GM18498 (cell line): ENCODE data around the gene LAPTM4A.
"Not testable (repeated sequence)": the region's sequence is repeated elsewhere in the genome, so short reads cannot be mapped to it uniquely, and the experiment has no call there.

Source experiments
- ATAC-seq: cut with Tn5 transposase; IDR thresholded peaks from one replicate; pipeline ENCODE4 v1.9.1; 2021; ENCODE audit warnings: mild to moderate bottlenecking, moderate library complexity; ENCODE audit not compliant: unreplicated experiment

Gene LAPTM4A

DNA sequence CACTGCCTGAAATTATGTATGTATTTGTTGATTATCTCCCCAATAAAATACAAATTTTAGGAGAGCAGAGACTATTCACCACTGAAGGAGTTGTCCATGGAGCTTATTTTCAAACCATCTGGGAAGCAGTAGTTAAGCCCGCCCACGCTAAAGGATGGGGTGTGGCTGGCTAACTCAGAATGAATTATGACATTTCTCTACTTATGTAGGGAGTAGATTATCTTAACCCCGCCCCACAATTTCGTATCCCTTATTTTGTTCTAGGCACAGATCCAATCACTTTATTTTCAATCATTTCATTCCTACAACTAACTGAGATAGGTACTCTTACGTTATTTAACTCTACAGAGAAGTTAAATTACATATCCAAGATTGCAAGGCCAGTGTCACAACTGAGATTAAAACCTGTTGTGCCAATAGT lies 1.4 kb upstream of the LAPTM4A start:
- ATAC-seq = no peak

DNA sequence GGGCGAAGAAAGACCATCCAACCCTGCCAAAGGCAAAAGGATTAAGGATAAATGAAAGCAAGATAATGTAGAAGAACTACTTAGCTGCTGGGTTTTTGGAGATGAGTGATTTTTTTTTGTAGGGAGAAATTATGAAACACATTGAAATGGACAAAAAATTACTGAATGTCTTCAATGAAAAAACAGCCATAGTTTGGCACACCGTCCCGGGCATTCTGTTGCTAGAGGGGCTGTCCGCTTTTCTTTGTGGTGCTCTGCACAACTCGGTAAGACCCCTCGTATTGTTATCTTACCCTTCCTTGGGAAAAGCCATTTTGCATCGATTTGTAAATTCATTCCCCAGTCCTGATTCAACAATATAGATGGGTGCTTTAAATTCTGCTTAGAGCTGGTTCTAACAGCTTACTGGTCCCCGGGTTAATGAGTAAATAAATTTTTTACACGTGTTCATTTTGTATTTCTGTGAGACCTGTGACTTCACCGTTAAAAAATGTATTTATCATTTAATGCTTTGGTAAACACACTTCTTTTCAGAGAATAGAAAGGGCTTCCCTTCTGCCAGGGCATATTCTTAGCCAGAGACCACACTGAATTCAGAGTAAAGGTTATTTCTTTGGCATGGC lies 912 bp upstream of the LAPTM4A start:
- no peak for ATAC-seq

- peak; percentile 28 for ATAC-seq
Measured at GRCh38 chr2:20050646-20051531, 539 bp downstream of the LAPTM4A start.

- peak; percentile 34 for ATAC-seq
Measured at GRCh38 chr2:20050104-20050645, 1.3 kb downstream of the LAPTM4A start.

DNA sequence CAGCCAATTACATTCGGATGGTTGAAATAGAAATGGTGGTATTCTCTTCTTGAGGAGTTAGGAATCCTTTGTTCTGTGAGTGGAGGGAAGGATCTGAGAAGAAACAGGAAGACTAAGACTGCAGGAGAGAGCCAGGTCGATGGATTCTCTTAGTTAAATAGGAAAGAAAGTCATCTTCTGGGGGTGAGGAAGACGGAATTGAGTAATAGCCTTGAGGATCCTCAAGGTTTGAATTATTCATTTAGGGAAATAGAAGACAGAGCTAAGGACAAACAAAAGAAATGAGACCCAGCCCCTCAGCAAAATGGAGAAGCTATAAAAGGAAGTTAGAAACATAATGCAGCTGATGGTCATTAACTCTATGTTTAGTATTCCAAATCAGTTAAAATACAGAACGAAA lies 1.8 kb downstream of the LAPTM4A start:
- no peak for ATAC-seq

DNA sequence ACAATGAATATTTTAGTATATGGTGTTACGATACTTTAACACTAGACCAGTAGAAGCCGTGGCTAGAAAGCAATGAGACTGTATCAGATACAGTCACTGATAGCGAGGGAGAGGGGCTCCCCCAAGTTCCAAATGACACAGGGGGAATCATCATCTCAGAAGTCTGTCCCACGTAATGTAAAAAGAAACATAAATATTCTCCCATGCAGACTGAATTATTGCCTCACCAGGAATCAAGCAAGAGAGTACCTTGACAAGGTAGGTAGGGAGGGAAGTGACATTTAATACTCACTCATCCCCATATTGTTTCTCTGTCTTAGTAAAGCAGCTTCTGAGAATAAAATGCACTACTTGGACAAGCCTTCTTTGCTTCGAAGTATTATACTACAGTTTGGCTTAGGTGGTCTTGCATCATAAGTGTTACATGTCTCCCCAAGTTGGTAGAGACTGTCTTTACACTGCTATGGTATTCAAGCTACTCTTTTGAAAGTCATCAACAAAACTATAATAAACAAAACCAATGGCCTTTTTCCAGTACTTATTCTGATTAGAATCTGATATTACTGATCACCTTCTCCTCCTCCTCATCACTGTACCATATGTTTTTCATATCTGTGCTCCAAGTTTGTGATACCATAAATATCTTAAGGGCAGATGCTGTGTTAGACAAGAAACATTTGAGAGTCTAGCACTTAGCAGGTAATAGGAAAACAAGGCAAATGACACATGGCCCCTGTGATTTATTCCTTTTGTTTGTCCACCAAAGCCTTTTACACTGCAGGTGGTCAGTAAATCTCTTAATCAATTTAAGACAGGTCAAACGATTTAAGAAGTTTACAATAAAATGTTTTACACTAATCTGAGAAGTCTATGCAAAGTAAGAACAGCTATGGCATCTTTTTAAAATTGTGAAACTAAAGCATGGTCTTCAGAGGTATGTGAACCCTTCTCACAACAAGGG lies 2.7 kb downstream of the LAPTM4A start:
- ATAC-seq = no peak

DNA sequence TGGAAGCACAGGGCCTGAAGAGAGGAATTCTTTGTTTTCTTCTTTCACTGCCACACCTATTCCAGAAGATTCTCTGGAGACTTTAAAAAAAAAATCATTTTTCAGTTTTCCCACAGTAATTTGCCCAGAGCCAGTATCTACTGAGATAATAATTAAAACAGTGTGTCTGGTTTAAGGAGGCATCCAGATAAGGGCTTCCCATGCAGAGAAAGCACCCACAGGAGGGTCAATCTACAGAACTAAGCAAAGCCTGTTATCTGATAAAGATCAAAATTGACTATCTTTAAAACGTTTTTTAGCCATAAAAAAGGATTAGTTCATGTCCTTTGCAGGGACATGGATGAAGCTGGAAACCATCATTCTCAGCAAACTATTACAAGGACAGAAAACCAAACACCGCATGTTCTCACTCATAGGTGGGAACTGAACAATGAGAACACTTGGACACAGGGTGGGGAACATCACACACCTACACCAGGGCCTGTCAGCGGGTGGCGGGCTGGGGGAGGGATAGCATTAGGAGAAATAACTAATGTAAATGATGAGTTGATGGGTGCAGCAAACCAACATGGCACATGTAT lies 5.6 kb downstream of the LAPTM4A start:
- ATAC-seq = not testable (repeated sequence)

GRCh38 chr2:20044778-20045177 lies 6.7 kb downstream of the LAPTM4A start:
- ATAC-seq = no peak

- no peak for ATAC-seq
Measured at GRCh38 chr2:20042531-20042930, 8.9 kb downstream of the LAPTM4A start.

- ATAC-seq = no peak
Measured at GRCh38 chr2:20040489-20041172, 10.8 kb downstream of the LAPTM4A start.

DNA sequence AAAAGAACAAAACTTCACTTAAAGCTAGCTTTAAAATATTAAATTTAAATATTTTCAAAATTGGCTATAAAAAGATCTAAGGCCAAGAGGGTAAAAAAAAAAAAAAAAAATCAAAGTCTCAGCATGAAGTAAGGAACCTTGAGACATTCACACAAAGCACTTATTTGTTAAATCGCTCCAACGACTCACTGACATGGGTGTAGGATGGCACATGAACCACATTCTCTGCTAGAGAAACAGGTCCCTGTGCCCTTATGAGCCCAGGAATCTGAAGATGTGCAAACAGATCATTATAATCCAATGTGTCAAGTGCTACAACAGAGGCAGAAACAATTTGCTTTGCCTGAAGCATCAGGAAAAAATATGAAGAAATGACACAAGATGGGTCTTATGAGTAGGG lies 13.8 kb downstream of the LAPTM4A start:
- ATAC-seq = no peak

DNA sequence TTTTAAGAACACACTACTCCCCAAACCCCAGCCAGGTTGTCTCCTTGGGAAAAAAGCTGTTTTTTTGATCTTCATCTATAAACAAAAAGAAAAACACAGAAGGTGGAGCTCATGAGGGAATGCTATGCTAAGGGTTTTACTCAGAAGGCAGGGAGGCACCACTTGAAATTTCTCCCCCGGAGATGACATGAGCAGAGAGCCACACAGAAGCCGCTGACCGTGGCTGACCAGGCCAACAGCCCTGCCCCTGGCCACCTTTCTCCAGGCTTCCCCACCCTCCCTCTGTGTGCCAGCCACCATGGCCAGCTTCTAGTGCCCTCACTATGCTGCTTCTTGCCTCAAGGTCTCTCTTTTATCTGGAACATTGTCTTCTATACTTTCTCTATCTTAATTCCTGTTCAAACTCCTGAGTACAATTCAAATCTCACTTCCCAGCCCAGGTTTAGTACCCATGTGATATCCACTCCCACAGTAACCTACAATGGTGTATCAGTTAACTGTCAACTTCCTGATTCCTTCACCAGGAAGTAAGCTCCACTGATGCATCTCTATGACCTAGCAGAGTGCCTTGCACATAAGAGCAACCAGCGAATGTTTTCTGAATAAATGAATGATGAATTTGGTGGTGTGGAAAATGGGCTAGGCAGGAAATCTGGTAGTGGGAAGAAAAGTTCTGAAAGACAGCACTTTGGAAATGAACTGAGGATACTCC lies 15.3 kb downstream of the LAPTM4A start:
- no peak for ATAC-seq

GRCh38 chr2:20034821-20035220 lies 16.6 kb downstream of the LAPTM4A start:
- no peak for ATAC-seq

DNA sequence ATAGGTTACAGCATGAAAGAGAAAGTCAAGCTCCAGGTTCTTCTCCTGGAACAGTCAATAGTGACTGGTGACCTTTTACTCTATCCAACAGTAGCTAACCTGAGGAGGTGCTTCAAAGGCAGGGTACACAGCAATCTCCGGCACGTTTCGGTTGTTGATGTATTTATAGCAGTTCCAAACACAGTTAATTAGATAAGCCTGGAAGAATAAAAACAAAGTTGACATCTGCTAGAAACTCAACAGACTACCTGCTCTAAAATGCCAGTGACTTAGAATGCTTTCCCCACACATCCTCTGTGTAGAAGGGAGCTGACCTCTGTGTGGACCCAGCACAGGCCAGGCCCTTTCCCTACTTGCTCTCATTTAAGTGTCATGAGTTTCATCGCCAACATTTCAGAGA lies 17.2 kb downstream of the LAPTM4A start:
- ATAC-seq = no peak

DNA sequence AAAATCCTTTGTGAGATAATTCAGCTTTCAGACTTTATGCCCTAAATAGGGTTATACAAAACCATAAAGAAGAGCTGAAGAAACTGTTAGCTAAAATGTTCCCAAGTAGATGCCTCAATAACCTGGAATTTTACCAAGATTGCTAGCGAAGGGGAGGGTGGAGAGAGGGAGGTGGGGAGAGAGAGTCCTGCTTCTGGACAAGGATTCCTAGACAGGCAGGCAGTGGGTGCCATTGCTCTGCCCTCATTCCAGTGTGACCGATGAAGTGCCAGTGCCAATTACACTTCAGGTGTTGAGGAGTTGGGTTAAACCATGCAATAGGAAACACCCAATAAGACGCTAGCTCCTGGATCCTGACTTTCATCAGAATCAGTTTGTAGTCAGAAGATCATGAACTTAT lies 18.1 kb downstream of the LAPTM4A start:
- no peak for ATAC-seq

DNA sequence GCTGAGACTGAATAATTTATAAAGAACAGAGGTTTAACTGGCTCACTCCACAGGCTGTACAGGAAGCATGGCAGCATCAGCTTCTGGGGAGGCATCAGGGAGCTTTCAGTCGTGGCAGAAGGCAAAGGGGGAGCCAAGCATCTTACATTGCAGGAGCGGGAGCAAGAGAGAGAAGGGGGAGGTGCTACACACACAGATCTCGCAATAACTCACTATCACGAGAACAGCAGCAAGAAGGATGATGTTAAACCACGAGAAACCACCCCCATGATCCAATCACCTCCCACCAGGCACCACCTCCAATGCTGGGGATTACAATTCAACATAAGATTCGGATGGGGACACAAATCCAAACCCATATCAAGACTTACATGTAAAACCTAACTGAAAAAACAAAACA lies 21.2 kb downstream of the LAPTM4A start:
- no peak for ATAC-seq

- no peak for ATAC-seq
Measured at GRCh38 chr2:20027705-20028434, 23.6 kb downstream of the LAPTM4A start.

DNA sequence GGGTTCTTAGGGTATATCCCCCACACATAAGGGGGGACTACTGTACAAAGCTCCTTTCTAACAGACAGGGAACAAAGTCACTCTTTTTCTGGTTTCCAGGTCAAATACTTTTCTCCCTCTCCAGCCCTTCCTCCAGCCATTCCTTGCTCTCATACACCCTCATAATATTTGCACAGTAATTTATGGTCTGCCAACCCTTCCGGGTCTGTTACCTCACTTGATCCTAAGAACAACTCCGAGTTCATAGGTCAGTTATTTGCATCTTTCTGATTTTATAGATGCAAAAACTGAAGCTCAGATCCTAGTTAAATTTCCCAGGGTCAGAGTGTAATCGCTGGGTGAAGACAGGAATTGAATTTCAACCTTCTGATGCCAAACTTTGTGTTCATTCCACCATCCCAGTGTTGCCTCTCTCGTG lies 24.2 kb downstream of the LAPTM4A start:
- no peak for ATAC-seq
